HG03457 (cell line): Measurements from ENCODE around the gene PCDH9.
A peak's percentile ranks its signal among the peaks of the same experiment; 100 is the strongest.

Experiments
- ATAC-seq: cut with Tn5 transposase; IDR thresholded peaks from one replicate; pipeline ENCODE4 v1.9.1; 2021; ENCODE audit warnings: moderate number of reproducible peaks; ENCODE audit not compliant: unreplicated experiment

Gene PCDH9

DNA sequence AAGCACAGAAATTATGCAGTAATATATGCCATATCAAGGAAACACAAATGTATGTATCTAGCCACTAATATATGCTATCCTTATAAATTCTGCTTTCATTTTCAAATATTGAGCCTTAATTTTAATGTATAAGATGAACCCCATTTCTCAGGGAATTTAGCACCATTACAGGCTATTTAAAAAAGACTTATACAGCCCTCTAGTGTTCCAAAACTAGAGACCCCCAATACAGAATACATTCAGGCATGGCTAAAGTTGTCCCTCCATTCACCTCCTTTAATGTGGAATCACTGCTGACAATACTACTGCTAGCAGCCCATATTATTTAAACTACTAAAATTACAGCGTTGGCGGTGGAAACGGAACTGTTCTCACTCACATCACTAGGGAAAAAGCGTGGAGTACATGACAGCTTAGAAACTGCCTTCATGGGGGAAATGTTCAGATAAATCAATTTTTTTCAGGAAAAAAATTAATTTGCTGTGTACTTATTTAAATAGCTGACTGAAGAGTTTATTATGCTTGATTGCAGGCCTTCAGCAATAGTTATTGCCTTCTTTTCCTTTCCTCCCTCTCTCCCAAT lies 541.0 kb downstream of the PCDH9 start:
- ATAC-seq = no peak

DNA sequence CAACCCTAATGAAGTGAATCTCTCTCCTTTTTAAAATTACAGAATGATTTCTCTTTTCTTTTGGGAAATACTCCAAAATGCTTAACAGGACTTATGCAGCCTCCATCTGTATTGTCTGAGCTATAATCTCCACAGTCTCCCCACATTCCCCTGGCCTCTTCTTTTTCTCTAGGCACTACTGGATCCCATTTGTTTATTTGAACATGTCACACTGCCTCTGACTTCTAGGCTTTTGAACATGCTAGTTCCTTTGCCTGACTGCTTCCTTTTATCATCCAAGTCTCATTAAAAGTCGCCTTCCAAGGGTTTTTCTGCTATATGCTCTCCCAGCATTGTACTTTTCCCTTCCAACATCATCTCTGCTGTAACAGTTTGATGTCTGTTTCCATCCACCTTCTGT lies 548.7 kb downstream of the PCDH9 start:
- no peak for ATAC-seq

DNA sequence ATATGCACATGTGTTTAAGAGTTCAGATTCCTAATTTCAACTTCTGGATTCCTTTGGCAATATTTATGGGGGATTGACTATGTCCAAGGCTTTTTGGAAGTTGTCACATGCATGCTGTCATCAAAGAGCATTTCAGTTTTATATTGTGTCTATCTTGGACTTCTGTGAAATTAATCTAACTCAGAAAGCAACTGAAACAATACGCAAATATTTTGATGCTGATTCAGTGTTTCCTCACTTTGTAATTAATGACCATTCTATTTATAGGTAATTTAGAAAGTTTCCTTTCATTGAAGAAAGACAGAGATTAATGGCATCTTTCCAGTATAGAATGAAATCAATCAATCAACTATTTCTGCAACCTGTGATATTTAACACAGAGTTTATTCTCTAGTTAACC lies 550.1 kb downstream of the PCDH9 start:
- no peak for ATAC-seq

GRCh38 chr13:66675620-66676019 lies 554.5 kb downstream of the PCDH9 start:
- ATAC-seq = no peak

DNA sequence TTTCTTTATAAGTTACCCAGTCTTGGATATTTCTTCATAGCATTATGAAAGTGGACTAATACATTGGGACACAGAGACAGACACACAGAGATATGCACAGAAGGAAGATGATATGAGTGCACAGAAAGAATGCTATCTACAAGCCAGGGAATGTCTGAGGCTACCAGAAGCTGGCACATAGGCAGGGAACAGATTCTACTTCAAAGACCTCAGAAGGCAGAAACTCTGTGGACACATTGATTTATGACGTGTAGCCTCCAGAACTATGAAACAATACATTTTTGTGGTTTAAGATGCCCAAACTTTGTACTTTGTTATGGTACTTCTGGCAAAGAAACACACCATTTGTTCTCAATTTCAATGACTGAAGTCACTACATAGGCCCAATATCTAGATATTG lies 556.7 kb downstream of the PCDH9 start:
- ATAC-seq = no peak

- no peak for ATAC-seq
Measured at GRCh38 chr13:66665991-66666390, 564.1 kb downstream of the PCDH9 start.

DNA sequence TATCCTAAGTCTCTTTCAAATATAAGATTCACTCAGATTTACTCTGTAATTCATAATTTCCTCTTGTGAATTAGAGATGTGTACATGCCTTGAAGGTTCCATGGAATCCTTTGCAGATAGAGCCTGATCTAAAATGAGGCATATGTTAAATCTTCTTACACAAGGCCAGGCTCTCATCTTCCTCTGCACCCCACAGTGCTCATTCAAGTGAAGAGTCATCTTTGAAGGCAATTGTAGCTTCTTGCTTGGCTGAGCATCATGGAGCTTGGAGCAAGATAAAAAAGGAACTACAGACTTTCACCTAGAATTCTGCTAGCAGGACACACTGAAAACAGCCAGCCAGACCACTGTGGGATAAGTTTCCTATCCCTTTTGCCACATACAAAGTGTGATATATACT lies 566.4 kb downstream of the PCDH9 start:
- ATAC-seq = no peak

GRCh38 chr13:66663206-66663605 lies 566.9 kb downstream of the PCDH9 start:
- no peak for ATAC-seq

DNA sequence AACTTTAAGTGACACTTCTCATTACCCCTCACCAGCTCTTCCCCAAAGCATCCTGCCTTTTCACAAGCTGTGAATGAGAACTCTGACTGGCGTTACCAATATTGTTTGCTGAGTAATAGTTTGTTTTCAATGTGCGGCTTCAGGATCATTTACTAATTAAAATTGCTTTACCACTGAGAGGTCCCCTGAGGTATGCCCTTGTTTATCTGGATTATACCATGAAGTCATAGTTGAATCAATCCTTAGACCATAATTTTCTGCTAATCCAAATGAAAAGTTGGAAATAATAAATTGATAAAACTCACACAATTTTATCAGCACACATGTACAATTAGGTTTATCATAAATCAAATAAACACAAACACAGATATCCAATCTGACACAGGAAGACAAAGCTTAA lies 568.8 kb downstream of the PCDH9 start:
- ATAC-seq = no peak

DNA sequence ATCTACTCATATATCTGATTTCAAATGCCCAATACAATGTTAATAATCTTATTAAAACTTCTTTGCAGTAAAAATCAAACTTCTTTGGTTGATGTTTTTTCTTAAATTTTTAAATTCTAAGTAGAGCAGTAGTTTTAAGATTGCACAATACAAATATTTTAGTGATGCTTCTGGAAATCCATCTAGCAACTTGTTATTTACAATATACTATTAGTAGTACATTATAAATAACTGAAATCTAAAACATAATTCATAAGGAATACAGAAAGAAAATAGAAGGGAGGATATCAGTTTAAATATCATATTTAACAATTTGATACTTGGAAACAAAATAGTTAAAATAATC lies 569.7 kb downstream of the PCDH9 start:
- ATAC-seq = no peak

- ATAC-seq = peak; percentile 90
Measured at GRCh38 chr13:66659701-66660467, 570.3 kb downstream of the PCDH9 start.

DNA sequence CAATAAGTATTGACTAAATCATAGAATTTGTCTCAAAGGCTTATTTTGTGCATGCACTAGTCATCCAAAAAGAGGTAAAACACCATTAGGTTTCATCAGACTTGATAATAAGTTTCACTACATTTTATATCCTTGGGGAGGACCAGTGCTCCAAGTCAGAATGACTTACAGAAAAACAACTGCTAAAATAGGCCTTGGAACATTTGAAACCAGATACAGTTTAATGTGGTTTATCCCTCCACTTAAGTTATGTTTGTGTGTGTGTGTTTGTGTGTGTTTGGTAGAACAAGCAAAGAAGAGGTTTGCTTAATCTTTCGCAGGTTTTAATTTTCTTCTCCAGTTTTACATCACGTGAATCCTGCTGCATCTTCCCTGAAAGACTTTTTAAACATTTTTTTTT lies 570.9 kb downstream of the PCDH9 start:
- no peak for ATAC-seq

- ATAC-seq = no peak
Measured at GRCh38 chr13:66657165-66657881, 572.8 kb downstream of the PCDH9 start.

- ATAC-seq = no peak
Measured at GRCh38 chr13:66655847-66656454, 574.2 kb downstream of the PCDH9 start.

- ATAC-seq = no peak
Measured at GRCh38 chr13:66644855-66645460, 585.2 kb downstream of the PCDH9 start.

GRCh38 chr13:66640231-66640630 lies 589.9 kb downstream of the PCDH9 start:
- peak; percentile 65 for ATAC-seq

DNA sequence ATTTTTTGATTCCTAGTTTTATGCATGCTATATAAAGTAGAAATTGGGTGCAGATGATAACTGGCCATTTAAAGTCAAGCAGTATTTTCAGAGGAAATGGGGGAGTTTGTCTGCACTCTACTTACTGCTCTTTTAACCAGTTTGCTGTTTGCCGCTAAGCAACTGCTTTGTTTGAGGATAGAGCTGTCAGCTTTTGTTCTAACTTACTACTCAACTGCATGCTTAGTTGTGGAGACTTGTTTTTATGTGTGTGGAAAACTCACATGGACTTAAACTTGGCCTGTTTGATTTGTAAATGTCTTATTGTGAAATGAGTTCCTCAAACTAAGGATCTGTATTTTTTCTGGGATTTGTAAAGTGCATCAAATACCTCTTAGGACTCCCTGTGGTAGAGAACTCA lies 591.1 kb downstream of the PCDH9 start:
- no peak for ATAC-seq

- ATAC-seq = no peak
Measured at GRCh38 chr13:66635526-66635925, 594.6 kb downstream of the PCDH9 start.

DNA sequence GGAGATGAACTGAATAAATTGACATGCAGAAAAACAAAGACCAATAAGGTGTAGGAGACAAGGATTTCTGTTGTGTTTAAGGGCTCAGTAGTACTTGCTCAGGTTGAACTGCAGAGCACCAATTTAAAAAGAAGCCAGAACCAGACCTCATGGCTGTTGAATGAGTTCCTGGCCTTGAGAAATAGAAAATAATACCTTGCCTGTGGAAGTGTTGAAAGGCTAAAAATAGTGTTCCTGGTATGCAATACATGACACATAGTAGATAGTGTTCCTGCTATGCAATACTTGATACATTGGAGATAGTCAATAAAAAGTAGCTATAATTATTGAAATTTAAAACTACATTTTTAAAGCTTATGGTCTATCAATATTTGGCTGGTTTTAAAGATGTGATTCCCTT lies 595.8 kb downstream of the PCDH9 start:
- ATAC-seq = no peak

DNA sequence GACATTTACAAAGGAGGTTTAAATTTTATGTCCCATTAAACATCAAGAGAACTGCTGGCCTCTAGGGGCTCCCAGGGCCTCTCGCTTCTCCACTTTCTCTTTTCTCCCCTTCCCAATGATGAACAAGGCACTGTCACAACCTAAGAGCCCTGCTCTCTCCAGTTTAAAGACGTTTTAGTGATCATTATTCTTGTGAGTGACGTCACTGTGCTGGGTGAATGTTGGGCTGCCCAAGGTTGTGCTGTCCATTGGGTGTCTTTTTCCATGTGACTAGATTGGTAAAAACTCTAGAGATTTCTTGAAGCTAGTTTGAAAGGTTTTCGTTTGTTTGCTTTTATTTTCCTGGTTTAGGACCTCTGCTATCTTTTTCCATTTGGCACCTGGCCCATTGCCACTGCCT lies 602.6 kb downstream of the PCDH9 start:
- ATAC-seq = no peak

- no peak for ATAC-seq
Measured at GRCh38 chr13:66624302-66624701, 605.8 kb downstream of the PCDH9 start.
